NCI-H524 (cell line): Measurements from ENCODE around the gene METTL24.
"Not testable (repeated sequence)": the region's sequence is repeated elsewhere in the genome, so short reads cannot be mapped to it uniquely, and the experiment has no call there.

ENCODE experiments used
- DNase-seq, 2 experiments: peaks; one replicate each; lab custom pipeline; 2025; lab: John Stamatoyannopoulos, UW

Gene METTL24

GRCh38 chr6:110360676-110361075 lies 2.5 kb upstream of the METTL24 start:
- no peak for DNase-seq

GRCh38 chr6:110359556-110359955 lies 1.4 kb upstream of the METTL24 start:
- DNase-seq = no peak

GRCh38 chr6:110358553-110359160 lies 508 bp upstream of the METTL24 start:
- DNase-seq = no peak

GRCh38 chr6:110357298-110357663 lies 868 bp downstream of the METTL24 start:
- peak; percentile 79 to 82 for DNase-seq

DNA sequence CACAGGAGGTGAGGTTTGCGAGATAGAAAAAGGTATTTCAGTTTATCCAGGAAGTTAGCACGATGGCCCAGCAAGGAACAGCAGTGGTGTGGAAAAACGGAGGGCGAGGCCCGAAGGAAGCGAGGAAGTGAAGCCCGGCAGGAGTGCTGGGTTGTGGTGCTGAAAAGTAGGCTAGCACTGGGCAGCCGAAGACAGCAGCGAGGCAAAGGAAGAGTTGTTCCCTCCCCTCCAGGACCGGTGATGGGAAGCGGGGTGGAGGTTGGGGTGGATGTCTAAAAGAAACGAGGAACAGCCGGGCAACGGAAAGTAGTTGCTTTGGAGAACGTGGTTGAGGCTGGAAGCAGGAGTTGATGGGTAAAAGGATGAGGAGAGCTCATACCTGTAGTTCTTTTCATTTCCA lies 1.4 kb downstream of the METTL24 start:
- no peak for DNase-seq

DNA sequence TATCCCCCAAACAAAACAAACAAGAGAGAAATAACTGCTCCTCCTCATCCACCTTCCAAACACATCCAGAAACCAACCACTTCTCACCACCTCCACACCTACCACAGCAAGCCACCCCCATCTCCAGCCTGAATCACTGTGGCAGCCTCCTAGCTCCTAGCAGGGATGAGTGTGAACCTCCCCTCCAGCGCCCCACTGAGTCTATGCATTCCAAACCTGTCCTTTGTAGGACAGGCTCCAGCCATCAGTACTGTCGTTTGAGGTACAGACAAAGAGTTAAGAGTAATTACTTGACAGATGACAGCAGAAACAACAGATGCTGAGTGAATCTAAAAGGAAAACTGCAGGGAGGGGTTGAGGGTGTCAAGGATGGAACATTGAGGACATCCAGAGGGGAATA lies 2.4 kb downstream of the METTL24 start:
- peak; percentile 88 to 96 for DNase-seq

DNA sequence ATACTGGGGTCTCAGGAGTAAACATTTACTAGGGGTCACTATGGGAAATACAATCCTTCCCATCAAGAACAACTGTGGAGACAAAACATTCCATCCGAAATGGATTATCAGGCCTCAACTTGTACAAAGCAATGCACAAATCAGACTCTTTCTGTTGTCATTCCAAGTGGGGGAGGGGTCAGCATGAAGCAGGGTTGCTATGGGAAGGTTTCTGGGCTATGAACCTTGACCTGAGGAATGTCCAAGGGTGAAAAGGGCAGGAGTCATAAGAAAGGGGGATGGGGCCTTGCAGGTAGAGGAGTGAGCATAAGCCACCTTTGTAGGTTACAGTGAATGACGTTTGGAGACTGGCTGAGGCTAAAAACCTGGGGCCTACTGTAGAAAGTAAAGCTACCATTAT lies 3.1 kb downstream of the METTL24 start:
- DNase-seq = no peak

- DNase-seq = peak in 1 of 2 experiments; percentile 42
These were observed 4.0 kb downstream of the METTL24 start for GRCh38 chr6:110354153-110354552.

DNA sequence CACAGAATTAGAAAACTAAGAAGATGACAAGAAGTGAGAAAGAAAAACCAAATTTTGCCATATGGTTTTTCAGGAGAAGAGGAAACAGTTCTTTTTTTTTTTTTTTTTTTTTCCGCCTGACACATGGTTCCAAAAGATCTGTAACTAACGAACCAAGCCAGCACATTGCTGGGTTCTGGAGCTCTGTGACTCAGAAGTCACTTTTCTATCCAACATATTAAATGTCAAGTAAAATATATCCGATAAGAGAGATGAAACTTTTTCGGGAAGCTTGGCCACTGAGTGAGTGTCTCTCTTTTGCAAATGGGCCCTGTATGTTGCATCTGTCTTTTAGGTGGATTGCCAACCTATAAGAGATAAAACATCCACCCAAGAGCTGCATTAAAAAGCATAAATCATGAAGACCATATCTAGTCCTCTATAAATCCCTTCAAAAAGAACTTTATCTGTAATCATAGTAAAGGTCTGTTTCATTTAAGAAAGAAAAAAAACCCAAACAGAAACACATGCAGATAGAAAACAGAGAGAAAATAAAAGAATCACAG lies 4.6 kb downstream of the METTL24 start:
- no peak for DNase-seq

GRCh38 chr6:110352563-110353262 lies 5.4 kb downstream of the METTL24 start:
- DNase-seq = peak; percentile 58 to 84

GRCh38 chr6:110351986-110352385 lies 6.2 kb downstream of the METTL24 start:
- no peak for DNase-seq

GRCh38 chr6:110351546-110351945 lies 6.6 kb downstream of the METTL24 start:
- no peak for DNase-seq

GRCh38 chr6:110350593-110350992 lies 7.6 kb downstream of the METTL24 start:
- DNase-seq = not testable (repeated sequence)

- no peak for DNase-seq
These were observed 9.0 kb downstream of the METTL24 start for GRCh38 chr6:110348961-110349690.

GRCh38 chr6:110345025-110345424 lies 13.1 kb downstream of the METTL24 start:
- no peak for DNase-seq

DNA sequence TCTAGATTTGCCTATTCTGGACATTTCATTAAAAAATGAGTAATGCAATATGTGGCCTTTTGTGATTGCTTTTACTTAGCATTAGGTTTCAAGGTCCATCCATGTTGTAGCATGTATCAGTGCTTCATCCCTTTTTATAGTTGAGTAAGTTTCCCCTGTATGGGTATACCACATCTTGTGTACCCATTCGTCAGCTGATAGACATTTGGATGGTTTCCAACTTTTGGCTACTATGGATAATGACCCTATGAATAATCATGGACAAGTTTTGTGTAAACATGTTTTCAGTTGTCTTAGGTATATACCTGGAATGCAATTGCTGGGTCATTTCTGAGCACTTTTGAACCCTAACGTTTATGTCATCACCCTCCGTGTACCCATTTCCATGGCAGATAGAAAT lies 15.4 kb downstream of the METTL24 start:
- DNase-seq = no peak

DNA sequence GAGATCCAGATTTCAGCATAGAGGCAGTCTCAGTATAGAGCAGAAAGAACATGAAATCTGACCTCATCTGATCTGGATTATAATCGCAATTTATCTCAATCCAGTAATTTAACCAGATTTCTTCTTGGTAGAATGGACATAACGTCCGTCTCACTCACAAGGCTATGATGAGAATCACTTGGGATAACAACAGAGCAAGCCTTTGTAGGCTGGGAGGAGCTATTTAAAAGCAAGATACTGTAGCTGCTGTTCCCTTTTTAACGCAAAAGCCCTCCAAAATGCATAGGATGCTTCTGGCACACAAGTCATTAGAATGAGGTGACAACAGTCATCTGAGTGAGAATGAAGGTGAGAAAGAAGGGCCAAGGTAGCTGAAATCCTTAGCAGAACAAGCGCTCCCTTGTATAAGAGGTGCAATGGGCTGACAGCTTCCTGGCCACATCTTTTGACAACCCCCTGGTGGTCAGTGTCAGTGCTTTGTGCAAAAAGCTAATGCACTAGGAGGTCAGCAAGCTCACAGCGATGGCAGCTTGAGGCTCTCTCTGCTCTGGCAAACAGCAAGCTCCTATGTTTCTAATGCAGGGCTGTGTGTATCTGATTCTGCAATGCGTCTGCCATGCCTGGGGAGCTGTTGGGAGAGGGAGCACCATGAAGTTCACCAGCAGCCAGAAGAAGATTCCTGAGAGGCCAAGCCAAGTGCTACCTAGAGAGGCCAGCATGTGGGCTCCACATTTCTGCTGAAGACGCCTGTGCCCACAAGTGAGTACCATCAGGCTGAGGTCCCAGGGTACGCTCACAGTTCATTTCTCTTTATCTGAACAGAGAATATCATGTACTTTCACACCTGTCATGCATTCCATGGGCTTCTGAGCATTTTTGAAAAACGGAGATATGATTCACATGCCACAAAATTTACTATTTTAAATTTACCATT lies 16.2 kb downstream of the METTL24 start:
- peak; percentile 12 to 51 for DNase-seq

GRCh38 chr6:110341067-110341466 lies 17.1 kb downstream of the METTL24 start:
- no peak for DNase-seq

DNA sequence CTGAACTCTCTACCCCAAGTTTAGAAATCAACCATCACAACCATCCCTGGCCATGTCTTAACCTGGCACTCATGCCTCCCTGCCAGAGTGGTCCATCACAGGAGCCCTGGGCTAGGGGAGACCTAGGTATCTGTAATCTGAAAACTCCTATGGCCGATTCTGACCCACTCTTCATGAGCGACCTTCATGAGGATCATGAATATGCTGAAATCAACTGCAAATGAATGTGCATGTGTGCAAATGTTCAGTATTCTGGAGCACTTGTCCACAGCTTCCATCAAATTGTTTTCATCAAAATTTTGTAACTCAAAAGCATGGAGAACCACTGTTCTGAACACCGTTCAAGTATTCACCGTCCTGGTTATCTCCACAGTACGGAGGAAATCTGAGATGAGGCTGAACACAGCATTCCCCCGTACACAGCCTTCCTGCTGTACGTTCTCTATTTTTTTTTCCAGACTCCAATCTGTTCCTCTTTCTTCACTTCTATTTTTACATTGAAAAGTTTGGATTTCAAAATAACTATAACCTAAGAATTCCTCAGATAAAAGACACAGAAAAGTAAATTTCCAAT lies 17.7 kb downstream of the METTL24 start:
- DNase-seq = no peak

DNA sequence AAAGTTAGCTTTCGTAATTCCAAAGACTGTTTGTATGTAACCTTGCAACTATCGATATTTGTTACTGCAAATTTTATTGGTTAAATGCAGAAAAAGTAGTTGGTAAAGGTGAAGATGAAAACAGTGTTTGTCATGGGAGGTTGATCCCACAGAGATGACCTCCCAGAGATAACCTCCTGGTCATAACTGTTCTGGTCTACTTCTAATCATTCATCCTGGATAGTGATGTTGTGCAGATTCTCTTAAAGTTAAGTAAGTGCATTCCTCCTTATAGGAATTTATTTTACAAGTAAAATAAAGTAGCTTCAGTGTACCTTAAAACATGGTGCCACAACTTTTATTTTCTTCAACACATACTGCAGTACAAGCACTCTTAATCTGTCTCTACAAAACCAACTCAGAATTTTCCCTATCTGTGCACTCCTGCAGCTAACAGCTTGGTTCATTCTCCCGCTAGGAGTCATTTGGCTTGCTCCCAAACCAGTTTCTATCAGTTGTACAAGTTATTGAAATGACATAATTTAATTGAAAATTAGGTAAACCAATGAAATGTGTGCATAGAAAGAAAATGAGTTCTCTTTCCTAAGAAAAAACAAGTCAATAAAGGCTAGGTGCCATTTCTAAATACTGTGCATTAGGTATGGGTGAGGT lies 19.2 kb downstream of the METTL24 start:
- DNase-seq = no peak

GRCh38 chr6:110337486-110337885 lies 20.7 kb downstream of the METTL24 start:
- no peak for DNase-seq
